H9 (cell line): Measurements from ENCODE around the gene LIMK2. TPM values are rescaled to one million over a fixed set of nuclear protein-coding genes. Genes with fewer than 3 reads are reported as not detected.

ENCODE experiments used
- DNase-seq: peaks from one replicate; pipeline ENCODE4 v3.0.0-alpha.2; 2017
- H2AFZ ChIP-seq: one replicate; pipeline ENCODE4 v1.6.1; 2013; ENCODE audit warnings: mild to moderate bottlenecking, low read length, control low read depth, moderate library complexity
- H2AK5ac ChIP-seq: 2 replicates; pipeline ENCODE4 v1.6.1; 2013; ENCODE audit warnings: low read length, control low read depth, mixed read lengths; ENCODE audit not compliant: insufficient read length
- H2BK120ac ChIP-seq: one replicate; pipeline ENCODE4 v1.6.1; 2013; ENCODE audit warnings: low read depth, mild to moderate bottlenecking, low read length, control low read depth, inconsistent platforms; ENCODE audit not compliant: poor library complexity, severe bottlenecking
- H2BK12ac ChIP-seq: 2 replicates; pipeline ENCODE4 v1.6.1; 2013; ENCODE audit warnings: low read length, control low read depth, mixed read lengths, low read depth; ENCODE audit not compliant: insufficient read length
- H2BK15ac ChIP-seq: 2 replicates; pipeline ENCODE4 v1.6.1; 2013; ENCODE audit warnings: low read depth, low read length, control low read depth
- H2BK20ac ChIP-seq: one replicate; pipeline ENCODE4 v1.6.1; 2013; ENCODE audit warnings: low read depth, mild to moderate bottlenecking, low read length, control low read depth, inconsistent platforms; ENCODE audit not compliant: poor library complexity, severe bottlenecking
- H2BK5ac ChIP-seq: 2 replicates; pipeline ENCODE4 v1.6.1; 2013; ENCODE audit warnings: low read length, control low read depth, mixed read lengths; ENCODE audit not compliant: insufficient read length
- H3K14ac ChIP-seq: 2 replicates; pipeline ENCODE4 v1.6.1; 2013; ENCODE audit warnings: low read length, control low read depth; ENCODE audit not compliant: insufficient read depth
- H3K18ac ChIP-seq: 2 replicates; pipeline ENCODE4 v1.6.1; 2013; ENCODE audit warnings: low read depth, mild to moderate bottlenecking, mixed read lengths, low read length, control low read depth; ENCODE audit not compliant: insufficient read length
- H3K23ac ChIP-seq: 2 replicates; pipeline ENCODE4 v1.6.1; 2013; ENCODE audit warnings: low read length, control low read depth, mixed read lengths, low read depth; ENCODE audit not compliant: insufficient read length
- H3K23me2 ChIP-seq: 2 replicates; pipeline ENCODE4 v1.6.1; 2013; ENCODE audit warnings: low read depth, mild to moderate bottlenecking, mixed read lengths, low read length, control low read depth; ENCODE audit not compliant: insufficient read length, poor library complexity, severe bottlenecking
- H3K27ac ChIP-seq: 2 replicates; pipeline ENCODE4 v1.5.1; 2013; ENCODE audit warnings: low read length, control low read depth, mixed read lengths, low read depth; ENCODE audit not compliant: insufficient read length
- H3K27me3 ChIP-seq: 2 replicates; pipeline ENCODE4 v1.6.1; 2013; ENCODE audit warnings: low read length, control low read depth, inconsistent platforms; ENCODE audit not compliant: insufficient read depth
- H3K4ac ChIP-seq: 2 replicates; pipeline ENCODE4 v1.6.1; 2013; ENCODE audit warnings: low read depth, mild to moderate bottlenecking, control low read depth, inconsistent platforms, low read length, moderate library complexity
- H3K4me1 ChIP-seq: 2 replicates; pipeline ENCODE4 v1.6.1; 2013; ENCODE audit warnings: low read length, control low read depth, inconsistent platforms; ENCODE audit not compliant: insufficient read depth
- H3K4me2 ChIP-seq: 2 replicates; pipeline ENCODE4 v1.6.1; 2013; ENCODE audit warnings: low read length, control low read depth, mixed read lengths; ENCODE audit not compliant: insufficient read length, insufficient read depth
- H3K56ac ChIP-seq: 2 replicates; pipeline ENCODE4 v1.6.1; 2013; ENCODE audit warnings: low read depth, mild to moderate bottlenecking, mixed read lengths, low read length, control low read depth; ENCODE audit not compliant: insufficient read length
- H3K79me1 ChIP-seq: 2 replicates; pipeline ENCODE4 v1.6.1; 2013; ENCODE audit warnings: low read depth, mild to moderate bottlenecking, moderate library complexity, low read length, control low read depth, inconsistent platforms; ENCODE audit not compliant: insufficient read depth, poor library complexity, severe bottlenecking
- H3K79me2 ChIP-seq: 2 replicates; pipeline ENCODE4 v1.6.1; 2013; ENCODE audit warnings: low read length, control low read depth, inconsistent platforms; ENCODE audit not compliant: insufficient read depth
- H3K9ac ChIP-seq: 2 replicates; pipeline ENCODE4 v1.6.1; 2013; ENCODE audit warnings: low read length, control low read depth, mixed read lengths; ENCODE audit not compliant: insufficient read length; ENCODE audit errors: extremely low read depth
- H3K9me3 ChIP-seq: one replicate; pipeline ENCODE4 v1.6.1; 2013; ENCODE audit warnings: low read depth, low read length, inconsistent platforms; ENCODE audit not compliant: control insufficient read depth
- H3T11ph ChIP-seq: one replicate; pipeline ENCODE4 v1.6.1; 2013; ENCODE audit warnings: mild to moderate bottlenecking, low read length, control low read depth, inconsistent platforms
- H4K20me1 ChIP-seq: one replicate; pipeline ENCODE4 v1.6.1; 2013; ENCODE audit not compliant: control insufficient read depth, insufficient read length, insufficient read depth
- H4K5ac ChIP-seq: 2 replicates; pipeline ENCODE4 v1.6.1; 2013; ENCODE audit warnings: low read depth, mild to moderate bottlenecking, mixed read lengths, low read length, control low read depth; ENCODE audit not compliant: insufficient read length
- H4K8ac ChIP-seq: replicated peaks from 2 replicates; pipeline ENCODE4 v1.6.1; 2013; ENCODE audit warnings: low read length, control low read depth, mixed read lengths, low read depth; ENCODE audit not compliant: insufficient read length
- H4K91ac ChIP-seq: 2 replicates; pipeline ENCODE4 v1.6.1; 2013; ENCODE audit warnings: low read depth, mild to moderate bottlenecking, moderate library complexity, mixed read lengths, low read length, control low read depth; ENCODE audit not compliant: insufficient read length
- H3K27ac Mint-ChIP-seq, 3 experiments: 2 replicates in 2 of 3; 3 replicates in 1 of 3; pipeline ENCODE4 v1.8.0; 2020 to 2021; ENCODE audit warnings: mixed read lengths in 3 of 3, mild to moderate bottlenecking in 1 of 3, moderate library complexity in 1 of 3
- H3K27me3 Mint-ChIP-seq: 2 replicates; pipeline ENCODE4 v1.8.0; 2021; ENCODE audit warnings: low read depth, mild to moderate bottlenecking, moderate library complexity, mixed read lengths
- H3K36me3 Mint-ChIP-seq, 3 experiments: 2 replicates in 2 of 3; 3 replicates in 1 of 3; pipeline ENCODE4 v1.8.0; 2020 to 2021; ENCODE audit warnings: low read depth in 3 of 3, mixed read lengths in 3 of 3; ENCODE audit not compliant: insufficient read depth in 1 of 3
- H3K4me1 Mint-ChIP-seq, 2 experiments: 2 replicates each; pipeline ENCODE4 v1.8.0; 2020; ENCODE audit warnings: mixed read lengths in 2 of 2
- H3K4me3 Mint-ChIP-seq, 2 experiments: 2 replicates in 1 of 2; 3 replicates in 1 of 2; pipeline ENCODE4 v1.8.0; 2020 to 2021; ENCODE audit warnings: mild to moderate bottlenecking in 2 of 2, mixed read lengths in 2 of 2, moderate library complexity in 1 of 2
- H3K9me3 Mint-ChIP-seq, 2 experiments: 2 replicates in 1 of 2; 3 replicates in 1 of 2; pipeline ENCODE4 v1.8.0; 2020; ENCODE audit warnings: mild to moderate bottlenecking in 2 of 2, mixed read lengths in 2 of 2, moderate library complexity in 1 of 2
- CTCF ChIP-seq: fragments of 200-600 bp; sonication (generic); conservative IDR thresholded peaks from 3 replicates; pipeline ENCODE4 v1.8.0; 2021; ENCODE audit warnings: antibody characterized with exemption, mild to moderate bottlenecking
- WGBS: extraction: QIAGEN DNeasy Blood & Tissue Kit; methylation state at CpG from one replicate; pipeline ENCODE4 v1.1.7; 2013; ENCODE audit warnings: missing lambda C conversion rate, low lambda C conversion rate, mixed read lengths; ENCODE audit not compliant: insufficient read length; ENCODE audit errors: extremely low coverage; 5-methylcytosine and 5-hydroxymethylcytosine counted together
- total RNA-seq: library from RNA; stranded (reverse); gene quantifications from 2 replicates; pipeline ENCODE4 v1.2.1, GENCODE V29; 2021

LIMK2 gene
- total RNA-seq, 1 experiment from 2014 or later = 51.3 TPM

GRCh38 chr22:31247726-31248125 is 35.6 kb downstream of the LIMK2 start:
- no peak for TF ChIP-seq CTCF
- H3K79me2 ChIP-seq = no peaks in the 10 kb centered on the region
- H3K9ac ChIP-seq = no peak overlapping the region
- H3K79me1 ChIP-seq = no peaks in the 10 kb centered on the region
- H3K36me3 Mint-ChIP-seq = peaks cover 0 to 3% (median 0%) of the 10 kb centered on the region in 3 experiments; a peak in 1 of 7 replicates
- no CpG with 5 or more reads among the region's 1 CpG for WGBS
- no peak overlapping the region for H2BK5ac ChIP-seq
- H4K5ac ChIP-seq = no peak overlapping the region
- no peaks in the 10 kb centered on the region for H3K9me3 ChIP-seq
- no peak overlapping the region for H2AK5ac ChIP-seq
- H3K23ac ChIP-seq = no peak overlapping the region
- H4K91ac ChIP-seq = no peak overlapping the region
- no peak overlapping the region for H3K4ac ChIP-seq
- H3K27ac Mint-ChIP-seq = peak overlapping the region in 2 of 3 experiments; percentile 79 to 93; a peak in 5 of 7 replicates
- peaks cover 43% of the 10 kb centered on the region in 2 experiments for H3K4me1 Mint-ChIP-seq
- H3K27ac ChIP-seq = no peak overlapping the region
- H3K27me3 ChIP-seq = no peaks in the 10 kb centered on the region
- H3K27me3 Mint-ChIP-seq = no peaks in the 10 kb centered on the region
- no peak overlapping the region for H2BK120ac ChIP-seq
- no peaks in the 10 kb centered on the region for H3K9me3 Mint-ChIP-seq
- H4K20me1 ChIP-seq = no peaks in the 10 kb centered on the region
- DNase-seq = no peak
- H3K4me3 Mint-ChIP-seq = peak overlapping the region; percentile 24 to 65; a peak in 3 of 5 replicates
- no peaks in the 10 kb centered on the region for H3K23me2 ChIP-seq
- H3K4me1 ChIP-seq = peaks cover 7% of the 10 kb centered on the region; the same call in 1 of the 2 replicates
- H2BK12ac ChIP-seq = no peak overlapping the region
- no peak overlapping the region for H3K14ac ChIP-seq
- no peak overlapping the region for H4K8ac ChIP-seq
- no peak overlapping the region for H3K18ac ChIP-seq
- no peak overlapping the region for H2AFZ ChIP-seq
- no peak overlapping the region for H2BK15ac ChIP-seq
- H3K56ac ChIP-seq = no peak overlapping the region
- no peak overlapping the region for H2BK20ac ChIP-seq
- no peak overlapping the region for H3T11ph ChIP-seq
- H3K4me2 ChIP-seq = peak overlapping the region; percentile 7
